Measurements from ENCODE around the gene DYNLT4. TPM values are rescaled to one million over a fixed set of nuclear protein-coding genes. Genes with fewer than 3 reads are reported as not detected.

The DYNLT4 gene
- total and polyA plus RNA-seq, 2 of the 13 experiments (the other 11 are each of a cell fraction or from before 2014, with no cell fraction given), result 0.77 TPM; not detected in 1

DNA sequence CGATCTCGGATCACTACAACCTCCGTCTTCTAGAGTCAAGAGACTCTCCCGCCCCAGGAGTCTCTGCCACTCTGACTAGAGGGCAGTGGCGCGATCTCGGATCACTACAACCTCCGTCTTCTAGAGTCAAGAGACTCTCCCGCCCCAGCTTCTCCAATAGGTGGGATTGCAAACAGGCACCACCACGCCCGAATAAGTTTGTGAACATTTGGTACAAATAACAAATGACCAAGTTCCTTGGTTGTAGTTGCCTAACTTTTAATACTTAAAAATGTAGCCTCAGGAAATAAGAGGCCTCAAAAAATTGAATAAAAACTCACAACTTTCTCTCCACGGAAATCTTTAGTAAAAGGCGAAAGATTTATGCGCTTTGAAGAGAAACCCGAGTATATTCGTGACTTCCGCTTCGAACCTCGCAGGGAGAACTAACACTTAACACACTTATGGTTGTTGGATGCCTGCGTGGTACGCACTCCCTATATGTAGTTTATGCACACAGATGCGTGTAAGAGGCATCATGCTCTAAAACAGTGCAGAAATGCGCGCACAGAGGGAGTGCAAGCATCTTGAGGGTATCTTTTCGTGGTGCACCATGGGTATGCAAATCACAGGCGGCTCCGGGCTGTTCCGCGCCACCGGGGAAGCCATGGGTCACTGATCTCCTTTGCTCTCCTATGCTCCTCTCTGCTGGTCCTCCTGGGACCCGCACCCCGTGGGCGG lies 12.6 kb upstream of the DYNLT4 start (continued):
- TF ChIP-seq, protein P1, sequence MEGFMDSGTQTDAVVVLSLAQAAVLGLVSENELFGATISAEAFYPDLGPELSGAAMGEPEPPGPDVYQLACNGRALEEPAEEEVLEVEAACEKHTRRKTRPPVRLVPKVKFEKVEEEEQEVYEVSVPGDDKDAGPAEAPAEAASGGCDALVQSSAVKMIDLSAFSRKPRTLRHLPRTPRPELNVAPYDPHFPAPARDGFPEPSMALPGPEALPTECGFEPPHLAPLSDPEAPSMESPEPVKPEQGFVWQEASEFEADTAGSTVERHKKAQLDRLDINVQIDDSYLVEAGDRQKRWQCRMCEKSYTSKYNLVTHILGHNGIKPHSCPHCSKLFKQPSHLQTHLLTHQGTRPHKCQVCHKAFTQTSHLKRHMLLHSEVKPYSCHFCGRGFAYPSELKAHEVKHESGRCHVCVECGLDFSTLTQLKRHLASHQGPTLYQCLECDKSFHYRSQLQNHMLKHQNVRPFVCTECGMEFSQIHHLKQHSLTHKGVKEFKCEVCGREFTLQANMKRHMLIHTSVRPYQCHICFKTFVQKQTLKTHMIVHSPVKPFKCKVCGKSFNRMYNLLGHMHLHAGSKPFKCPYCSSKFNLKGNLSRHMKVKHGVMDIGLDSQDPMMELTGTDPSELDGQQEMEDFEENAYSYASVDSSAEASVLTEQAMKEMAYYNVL (CRISPR knock-in tag; IDR thresholded peaks at IDR 0.05; ENCODE audit: borderline replicate concordance), result peak; percentile 40; the same call in 1 of the 2 replicates
- no peak; the same call in 1 of the 2 replicates for TF ChIP-seq ZNF749 (CRISPR knock-in tag; IDR thresholded peaks at IDR 0.05; ENCODE audit: borderline replicate concordance)
- TF ChIP-seq MED8 (CRISPR knock-in tag; IDR thresholded peaks at IDR 0.05; ENCODE audit: insufficient replicate concordance), result peak; percentile 100
- TF ChIP-seq, protein P2, sequence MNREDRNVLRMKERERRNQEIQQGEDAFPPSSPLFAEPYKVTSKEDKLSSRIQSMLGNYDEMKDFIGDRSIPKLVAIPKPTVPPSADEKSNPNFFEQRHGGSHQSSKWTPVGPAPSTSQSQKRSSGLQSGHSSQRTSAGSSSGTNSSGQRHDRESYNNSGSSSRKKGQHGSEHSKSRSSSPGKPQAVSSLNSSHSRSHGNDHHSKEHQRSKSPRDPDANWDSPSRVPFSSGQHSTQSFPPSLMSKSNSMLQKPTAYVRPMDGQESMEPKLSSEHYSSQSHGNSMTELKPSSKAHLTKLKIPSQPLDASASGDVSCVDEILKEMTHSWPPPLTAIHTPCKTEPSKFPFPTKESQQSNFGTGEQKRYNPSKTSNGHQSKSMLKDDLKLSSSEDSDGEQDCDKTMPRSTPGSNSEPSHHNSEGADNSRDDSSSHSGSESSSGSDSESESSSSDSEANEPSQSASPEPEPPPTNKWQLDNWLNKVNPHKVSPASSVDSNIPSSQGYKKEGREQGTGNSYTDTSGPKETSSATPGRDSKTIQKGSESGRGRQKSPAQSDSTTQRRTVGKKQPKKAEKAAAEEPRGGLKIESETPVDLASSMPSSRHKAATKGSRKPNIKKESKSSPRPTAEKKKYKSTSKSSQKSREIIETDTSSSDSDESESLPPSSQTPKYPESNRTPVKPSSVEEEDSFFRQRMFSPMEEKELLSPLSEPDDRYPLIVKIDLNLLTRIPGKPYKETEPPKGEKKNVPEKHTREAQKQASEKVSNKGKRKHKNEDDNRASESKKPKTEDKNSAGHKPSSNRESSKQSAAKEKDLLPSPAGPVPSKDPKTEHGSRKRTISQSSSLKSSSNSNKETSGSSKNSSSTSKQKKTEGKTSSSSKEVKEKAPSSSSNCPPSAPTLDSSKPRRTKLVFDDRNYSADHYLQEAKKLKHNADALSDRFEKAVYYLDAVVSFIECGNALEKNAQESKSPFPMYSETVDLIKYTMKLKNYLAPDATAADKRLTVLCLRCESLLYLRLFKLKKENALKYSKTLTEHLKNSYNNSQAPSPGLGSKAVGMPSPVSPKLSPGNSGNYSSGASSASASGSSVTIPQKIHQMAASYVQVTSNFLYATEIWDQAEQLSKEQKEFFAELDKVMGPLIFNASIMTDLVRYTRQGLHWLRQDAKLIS (CRISPR knock-in tag; IDR thresholded peaks at IDR 0.05), result peak; percentile 82; the same call in 1 of the 2 replicates
- TF ChIP-seq, protein P3, sequence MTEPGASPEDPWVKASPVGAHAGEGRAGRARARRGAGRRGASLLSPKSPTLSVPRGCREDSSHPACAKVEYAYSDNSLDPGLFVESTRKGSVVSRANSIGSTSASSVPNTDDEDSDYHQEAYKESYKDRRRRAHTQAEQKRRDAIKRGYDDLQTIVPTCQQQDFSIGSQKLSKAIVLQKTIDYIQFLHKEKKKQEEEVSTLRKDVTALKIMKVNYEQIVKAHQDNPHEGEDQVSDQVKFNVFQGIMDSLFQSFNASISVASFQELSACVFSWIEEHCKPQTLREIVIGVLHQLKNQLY (CRISPR knock-in tag; IDR thresholded peaks at IDR 0.05), result peak; percentile 45; the same call in 1 of the 2 replicates
- TF ChIP-seq ZFY (CRISPR knock-in tag; IDR thresholded peaks at IDR 0.05), result no peak
- no peak; the same call in none of the 2 replicates for TF ChIP-seq KMT2B (CRISPR knock-in tag; IDR thresholded peaks at IDR 0.05)
- TF ChIP-seq MYNN (CRISPR knock-in tag; IDR thresholded peaks at IDR 0.05; ENCODE audit: low read depth), result no peak
- TF ChIP-seq ZBTB7A (CRISPR knock-in tag; IDR thresholded peaks at IDR 0.05), result no peak; the same call in 1 of the 2 replicates
- peak; percentile 58; the same call in 1 of the 2 replicates for TF ChIP-seq NFATC3 (CRISPR knock-in tag; IDR thresholded peaks at IDR 0.05)
- TF ChIP-seq, protein P4, sequence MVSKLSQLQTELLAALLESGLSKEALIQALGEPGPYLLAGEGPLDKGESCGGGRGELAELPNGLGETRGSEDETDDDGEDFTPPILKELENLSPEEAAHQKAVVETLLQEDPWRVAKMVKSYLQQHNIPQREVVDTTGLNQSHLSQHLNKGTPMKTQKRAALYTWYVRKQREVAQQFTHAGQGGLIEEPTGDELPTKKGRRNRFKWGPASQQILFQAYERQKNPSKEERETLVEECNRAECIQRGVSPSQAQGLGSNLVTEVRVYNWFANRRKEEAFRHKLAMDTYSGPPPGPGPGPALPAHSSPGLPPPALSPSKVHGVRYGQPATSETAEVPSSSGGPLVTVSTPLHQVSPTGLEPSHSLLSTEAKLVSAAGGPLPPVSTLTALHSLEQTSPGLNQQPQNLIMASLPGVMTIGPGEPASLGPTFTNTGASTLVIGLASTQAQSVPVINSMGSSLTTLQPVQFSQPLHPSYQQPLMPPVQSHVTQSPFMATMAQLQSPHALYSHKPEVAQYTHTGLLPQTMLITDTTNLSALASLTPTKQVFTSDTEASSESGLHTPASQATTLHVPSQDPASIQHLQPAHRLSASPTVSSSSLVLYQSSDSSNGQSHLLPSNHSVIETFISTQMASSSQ (IDR thresholded peaks at IDR 0.05; ENCODE audit: low read depth), result peak; percentile 25; the same call in 1 of the 2 replicates
- TF ChIP-seq, protein P4 (CRISPR knock-in tag; IDR thresholded peaks at IDR 0.05; ENCODE audit: borderline replicate concordance), result peak; percentile 79; the same call in 1 of the 2 replicates
- TF ChIP-seq ZMYM4 (CRISPR knock-in tag; IDR thresholded peaks at IDR 0.05), result peak; percentile 73
- TF ChIP-seq, protein P5, sequence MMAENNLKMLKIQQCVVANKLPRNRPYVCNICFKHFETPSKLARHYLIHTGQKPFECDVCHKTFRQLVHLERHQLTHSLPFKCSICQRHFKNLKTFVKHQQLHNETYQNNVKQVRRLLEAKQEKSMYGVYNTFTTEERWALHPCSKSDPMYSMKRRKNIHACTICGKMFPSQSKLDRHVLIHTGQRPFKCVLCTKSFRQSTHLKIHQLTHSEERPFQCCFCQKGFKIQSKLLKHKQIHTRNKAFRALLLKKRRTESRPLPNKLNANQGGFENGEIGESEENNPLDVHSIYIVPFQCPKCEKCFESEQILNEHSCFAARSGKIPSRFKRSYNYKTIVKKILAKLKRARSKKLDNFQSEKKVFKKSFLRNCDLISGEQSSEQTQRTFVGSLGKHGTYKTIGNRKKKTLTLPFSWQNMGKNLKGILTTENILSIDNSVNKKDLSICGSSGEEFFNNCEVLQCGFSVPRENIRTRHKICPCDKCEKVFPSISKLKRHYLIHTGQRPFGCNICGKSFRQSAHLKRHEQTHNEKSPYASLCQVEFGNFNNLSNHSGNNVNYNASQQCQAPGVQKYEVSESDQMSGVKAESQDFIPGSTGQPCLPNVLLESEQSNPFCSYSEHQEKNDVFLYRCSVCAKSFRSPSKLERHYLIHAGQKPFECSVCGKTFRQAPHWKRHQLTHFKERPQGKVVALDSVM (CRISPR knock-in tag; IDR thresholded peaks at IDR 0.05), result peak; percentile 60
- TF ChIP-seq ZNF263 (CRISPR knock-in tag; IDR thresholded peaks at IDR 0.05), result no peak
